SH-SY5Y (cell line): ENCODE results near the gene TSFM.

Experiments used
- GATA2 ChIP-seq: IDR thresholded peaks from 2 replicates; pipeline ENCODE4 v1.6.1; 2011; ENCODE audit warnings: mild to moderate bottlenecking, low read depth, low read length
- GATA3 ChIP-seq: IDR thresholded peaks from 2 replicates; pipeline ENCODE4 v1.6.1; 2011; ENCODE audit warnings: low read depth, mild to moderate bottlenecking, low read length, moderate library complexity

GRCh38 chr12:57744194-57744776 is 38.3 kb upstream of the TSFM start:
- TF ChIP-seq GATA2: no peak
- TF ChIP-seq GATA3: no peak
